Measurements from ENCODE around the gene PRG2. TPM values are rescaled to one million over a fixed set of nuclear protein-coding genes. Genes with fewer than 3 reads are reported as not detected.
"Not testable (repeated sequence)": the region's sequence is repeated elsewhere in the genome, so short reads cannot be mapped to it uniquely, and the experiment has no call there.

Gene PRG2
- total RNA-seq, 1 donor from 2014 or later: not detected

- no peak for DNase-seq
Measured at GRCh38 chr11:57347336-57347735, 43.1 kb downstream of the PRG2 start.

DNA sequence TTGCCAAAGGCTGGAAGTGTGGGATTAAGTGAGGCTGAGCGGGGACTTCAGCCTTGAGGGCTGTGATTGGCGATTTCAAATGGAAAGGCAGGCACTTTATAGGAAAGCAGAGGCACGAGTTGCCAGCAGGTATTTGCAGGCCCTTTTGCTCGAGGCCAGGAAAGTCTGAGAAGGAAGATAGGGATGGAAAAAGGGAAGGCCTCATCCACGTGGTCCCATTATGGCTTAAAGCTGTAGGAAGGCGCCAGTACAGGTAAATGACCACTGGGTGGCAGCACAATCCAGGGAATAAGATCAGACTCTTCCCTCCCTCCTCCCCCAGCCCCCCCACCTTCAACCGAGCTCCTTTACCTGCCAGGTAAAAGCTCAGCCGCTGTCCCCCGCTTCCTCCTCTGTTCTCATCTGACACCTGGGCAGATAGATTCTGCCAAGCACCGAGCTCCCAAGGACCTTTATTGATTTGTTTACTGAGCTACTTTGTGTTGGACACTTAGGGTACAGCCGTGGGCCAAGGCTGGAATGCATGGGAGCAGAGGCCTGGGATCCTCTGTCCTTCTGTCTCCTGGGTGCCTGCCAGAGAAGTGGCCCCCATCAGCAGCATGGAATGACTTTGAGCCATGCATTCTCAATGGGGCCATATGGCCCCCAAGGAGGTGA lies 44.8 kb downstream of the PRG2 start:
- peak; percentile 80 for DNase-seq

- DNase-seq: no peak
Measured at GRCh38 chr11:57344826-57345225, 45.6 kb downstream of the PRG2 start.

DNA sequence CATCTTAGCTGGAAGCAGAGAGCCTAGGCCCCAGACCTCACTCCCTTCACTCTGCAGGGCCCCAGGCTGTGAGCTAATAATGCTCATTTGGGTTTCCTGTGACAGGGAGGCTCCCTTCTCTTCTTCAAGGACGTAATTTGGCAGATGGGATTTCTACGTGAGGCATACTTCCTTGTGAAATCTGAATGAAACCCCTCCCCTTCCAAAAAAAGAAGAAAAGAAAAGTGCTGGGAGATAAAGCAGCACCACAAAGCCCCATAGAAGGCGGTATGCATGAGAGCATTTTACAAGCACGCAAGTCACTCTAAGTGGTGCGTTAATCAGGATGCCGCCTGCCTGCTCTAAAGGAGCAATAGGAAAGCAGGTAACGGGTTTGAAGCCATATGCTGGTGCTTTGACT lies 46.6 kb downstream of the PRG2 start:
- DNase-seq: no peak

GRCh38 chr11:57342702-57343101 lies 47.7 kb downstream of the PRG2 start:
- DNase-seq: no peak

GRCh38 chr11:57341250-57341808 lies 49.1 kb downstream of the PRG2 start:
- no peak for DNase-seq

GRCh38 chr11:57340039-57340615 lies 50.3 kb downstream of the PRG2 start:
- DNase-seq: no peak

DNA sequence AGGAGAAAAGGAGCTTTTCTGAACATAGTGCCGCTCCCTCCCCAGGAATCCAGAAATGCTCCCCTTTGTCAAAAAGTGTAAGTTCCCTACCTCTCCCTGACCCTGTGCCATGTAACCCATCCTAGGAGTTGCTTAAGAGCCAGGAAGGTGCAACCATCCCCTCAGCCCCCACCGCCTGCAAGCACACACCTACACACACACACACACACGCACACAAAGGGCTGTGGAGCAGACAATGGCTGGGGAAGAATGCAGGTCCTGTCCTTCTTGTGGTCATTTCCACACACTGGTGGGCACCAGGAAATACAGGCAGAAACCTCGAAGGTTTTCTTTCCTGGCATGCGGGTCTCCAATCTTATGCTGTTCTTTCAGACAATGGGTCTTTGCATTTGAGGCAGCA lies 51.1 kb downstream of the PRG2 start:
- no peak for DNase-seq

- DNase-seq: peak; percentile 36
Measured at GRCh38 chr11:57338142-57338541, 52.3 kb downstream of the PRG2 start, which contains the start of gene P2RX3. P2RX3 (plus strand) TSS chr11:57338352; CDS start chr11:57338551, 199 bp downstream.

- not testable (repeated sequence) for DNase-seq
Measured at GRCh38 chr11:57336856-57337255, 53.6 kb downstream of the PRG2 start.

Other genes starting within 250 kb of the PRG2 start
- 0.72 TPM for gene LRRC55, start 208.7 kb downstream of the PRG2 start, total RNA-seq
- 88.2 TPM for gene APLNR, start 153.4 kb downstream of the PRG2 start, total RNA-seq
- gene TNKS1BP1, start 65.7 kb downstream of the PRG2 start, total RNA-seq: 112 TPM
- gene SSRP1, start 54.8 kb downstream of the PRG2 start, total RNA-seq: 66.2 TPM
- not detected for gene P2RX3, start 52.3 kb downstream of the PRG2 start, total RNA-seq
- gene PRG3, start 9.5 kb downstream of the PRG2 start, total RNA-seq: 0.41 TPM
- gene SLC43A3, start 36.5 kb upstream of the PRG2 start, total RNA-seq: 49.4 TPM
- 0.21 TPM for gene RTN4RL2, start 69.9 kb upstream of the PRG2 start, total RNA-seq
- 9.1 TPM for gene SLC43A1, start 125.1 kb upstream of the PRG2 start, total RNA-seq
- gene TIMM10, start 140.1 kb upstream of the PRG2 start, total RNA-seq: 16.8 TPM
- 107 TPM for gene SMTNL1, start 146.9 kb upstream of the PRG2 start, total RNA-seq
- 12.9 TPM for gene UBE2L6, start 177.0 kb upstream of the PRG2 start, total RNA-seq
- gene SERPING1, start 207.0 kb upstream of the PRG2 start, total RNA-seq: 20.8 TPM